Upper lobe of left lung (tissue), 6 donors: ENCODE data around the gene DLGAP1. TPM values are rescaled to one million over a fixed set of nuclear protein-coding genes. Genes with fewer than 3 reads are reported as not detected.

Source experiments
- ATAC-seq, 2 donors: fragments of 200-7000 bp; cut with Tn5 transposase; one replicate each; pipeline ENCODE4 v1.9.1; 2022; ENCODE audit warnings: mild to moderate bottlenecking in 2 of 2, moderate library complexity in 2 of 2; ENCODE audit not compliant: low FRiP score in 2 of 2
- DNase-seq, 2 donors: peaks; one replicate each; pipeline ENCODE4 v3.0.0-alpha.2; 2019 to 2020
- H3K27ac ChIP-seq, 4 donors: fragments of 200-600 bp; sonication (generic); one replicate each; pipeline ENCODE4 v1.5.1; 2016 to 2019
- H3K27me3 ChIP-seq, 4 donors: fragments of 200-600 bp; sonication (generic); one replicate each; pipeline ENCODE4 v1.5.1; 2017 to 2019
- H3K36me3 ChIP-seq, 4 donors: fragments of 200-600 bp; sonication (generic); one replicate each; pipeline ENCODE4 v1.5.1; 2016 to 2019
- H3K4me1 ChIP-seq, 4 donors: fragments of 200-600 bp; sonication (generic); one replicate each; pipeline ENCODE4 v1.5.1; 2018 to 2019
- H3K4me3 ChIP-seq, 4 donors: fragments of 200-600 bp; sonication (generic); one replicate each; pipeline ENCODE4 v1.5.1; 2017 to 2019; ENCODE audit warnings: mild to moderate bottlenecking in 2 of 4, moderate library complexity in 1 of 4
- H3K9me3 ChIP-seq, 4 donors: fragments of 200-600 bp; sonication (generic); one replicate each; pipeline ENCODE4 v1.5.1; 2018 to 2019
- CTCF ChIP-seq, 6 experiments: fragments of 450-650 bp in 4 of 6; fragments of 200-600 bp in 2 of 6; sonication (generic) in 2 of 6; IDR thresholded peaks; one replicate each; pipeline ENCODE4 v1.5.1; 2016 to 2019; ENCODE audit warnings: antibody characterized with exemption in 6 of 6
- EP300 ChIP-seq, 4 donors: sonication (generic); formaldehyde crosslinking; IDR thresholded peaks; one replicate each; pipeline ENCODE4 v1.5.1; 2017; ENCODE audit warnings: antibody characterized with exemption in 4 of 4, control low read depth in 2 of 4
- POLR2A ChIP-seq, 4 donors: fragments of 450-650 bp; IDR thresholded peaks; one replicate each; pipeline ENCODE4 v1.5.1; 2016 to 2017; ENCODE audit warnings: antibody characterized with exemption in 4 of 4, mild to moderate bottlenecking in 2 of 4
- POLR2AphosphoS5 ChIP-seq, 2 donors: sonication (generic); formaldehyde crosslinking; IDR thresholded peaks; one replicate each; pipeline ENCODE4 v1.5.1; 2017; ENCODE audit warnings: antibody characterized with exemption in 2 of 2
- WGBS, 2 donors: methylation state at CpG; one replicate each; pipeline ENCODE4 v1.1.5; 2017 to 2018; 5-methylcytosine and 5-hydroxymethylcytosine counted together
- total RNA-seq, 6 donors: library from RNA; depleted of rRNA in 4 of 6; stranded (reverse); fragments of >200 nt in 4 of 6; gene quantifications; one replicate each; pipeline versions ENCODE4 v1.1.0 to v1.2.1, GENCODE V29; 2016 to 2021
- donor health status: DM: no; HTN: no; CAD: no; lungs with moderate emphysema.
- donor health status: DM: no; HTN: yes; CAD: no; lungs with severe emphysema.

DLGAP1 gene
- total RNA-seq, 6 donors from 2014 or later = 2.1 to 4.6 (median 3.6) TPM

DNA sequence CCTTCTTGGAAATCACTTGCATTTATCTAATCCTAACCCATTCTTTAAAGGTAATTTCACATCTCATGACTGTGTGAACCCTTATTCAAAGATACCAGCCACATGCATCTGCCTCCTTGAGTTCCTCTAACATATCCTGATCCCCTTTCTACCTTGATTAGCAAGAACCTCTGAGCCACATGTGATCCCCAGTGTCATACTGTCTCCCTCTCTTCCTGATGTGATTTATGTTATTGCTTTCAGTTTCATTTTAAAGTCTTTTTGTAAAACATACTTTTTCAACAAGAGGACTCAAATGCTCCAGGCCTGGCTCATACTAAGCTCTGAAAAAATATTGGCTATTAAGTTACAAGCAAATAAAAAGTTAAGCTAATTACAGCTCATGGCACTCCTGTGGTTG lies 470.1 kb downstream of the DLGAP1 start:
- Histone ChIP-seq H3K4me3 (no peak overlapping the region), H3K9me3 (no peaks in the 10 kb centered on the region), H3K27me3 (no peaks in the 10 kb centered on the region), H3K27ac (no peak overlapping the region), H3K36me3 (no peaks in the 10 kb centered on the region), H3K4me1 (peaks cover 0 to 7% (median 2%) of the 10 kb centered on the region in 4 donors)
- ATAC-seq = no peak
- TF ChIP-seq CTCF (IDR thresholded peaks at IDR 0.05) = no peak
- TF ChIP-seq EP300 (IDR thresholded peaks at IDR 0.05) = no peak
- no peak for TF ChIP-seq POLR2A (IDR thresholded peaks at IDR 0.05)
- TF ChIP-seq POLR2AphosphoS5 (IDR thresholded peaks at IDR 0.05) = no peak
- DNase-seq = no peak

DNA sequence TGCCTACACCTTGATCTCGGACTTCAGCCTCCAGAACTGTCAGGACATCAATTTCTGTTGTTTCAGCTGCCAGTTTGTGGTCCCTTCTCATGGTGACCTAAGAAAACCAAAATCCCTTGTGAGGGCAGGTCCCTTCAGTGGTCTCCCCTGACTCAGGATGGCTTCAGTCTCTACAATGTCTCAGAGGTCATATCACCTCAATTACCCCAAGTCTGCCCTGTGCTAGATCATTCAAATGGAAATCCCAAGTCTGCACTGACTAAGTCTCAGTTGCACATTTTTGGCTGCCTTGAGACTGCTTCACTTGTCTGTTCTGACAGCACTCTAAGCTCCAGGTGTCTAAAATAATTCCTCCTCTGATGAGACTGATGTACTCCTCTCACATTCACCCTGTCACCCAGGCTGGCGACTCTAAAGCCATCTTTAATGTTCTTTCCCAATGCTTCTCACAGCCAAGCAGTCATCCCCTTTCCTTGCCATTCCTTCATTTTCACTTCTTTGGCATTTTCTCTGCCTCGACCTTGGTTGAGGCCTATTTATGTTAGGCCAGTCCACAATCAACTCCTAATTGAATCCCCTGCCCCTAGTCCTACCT lies 470.8 kb downstream of the DLGAP1 start:
- 77 to 90% methylated on average over 3 of the region's 3 CpGs for WGBS, 2 donors
- DNase-seq = no peak
- Histone ChIP-seq H3K36me3 (no peaks in the 10 kb centered on the region), H3K27me3 (no peaks in the 10 kb centered on the region), H3K9me3 (no peaks in the 10 kb centered on the region), H3K4me3 (no peak overlapping the region), H3K27ac (no peak overlapping the region), H3K4me1 (peaks cover 0 to 7% (median 2%) of the 10 kb centered on the region in 4 donors)
- peak in 1 of 2 donors; percentile 56 for ATAC-seq
- TF ChIP-seq CTCF (IDR thresholded peaks at IDR 0.05) (no peak), POLR2AphosphoS5 (IDR thresholded peaks at IDR 0.05) (no peak)

GRCh38 chr18:3983351-3983969 lies 471.6 kb downstream of the DLGAP1 start:
- Histone ChIP-seq H3K27me3 (no peaks in the 10 kb centered on the region), H3K4me3 (no peak overlapping the region), H3K9me3 (no peaks in the 10 kb centered on the region), H3K4me1 (peaks cover 0 to 7% (median 2%) of the 10 kb centered on the region in 4 donors), H3K27ac (no peak overlapping the region), H3K36me3 (no peaks in the 10 kb centered on the region)
- TF ChIP-seq POLR2AphosphoS5 (IDR thresholded peaks at IDR 0.05) (no peak), CTCF (IDR thresholded peaks at IDR 0.05) (no peak), EP300 (IDR thresholded peaks at IDR 0.05) (no peak), POLR2A (IDR thresholded peaks at IDR 0.05) (no peak)
- 36 to 39% methylated on average over 5 of the region's 5 CpGs for WGBS, 2 donors
- DNase-seq = no peak
- peak in 1 of 2 donors; percentile 79 for ATAC-seq

GRCh38 chr18:3982541-3982940 lies 472.6 kb downstream of the DLGAP1 start:
- Histone ChIP-seq H3K36me3 (no peaks in the 10 kb centered on the region), H3K27me3 (no peaks in the 10 kb centered on the region), H3K4me3 (no peak overlapping the region), H3K4me1 (peaks cover 0 to 7% (median 2%) of the 10 kb centered on the region in 4 donors), H3K27ac (no peak overlapping the region), H3K9me3 (no peaks in the 10 kb centered on the region)
- DNase-seq = no peak
- 91 to 92% methylated on average over 3 of the region's 3 CpGs for WGBS, 2 donors
- ATAC-seq = no peak
- TF ChIP-seq EP300 (IDR thresholded peaks at IDR 0.05) (no peak), POLR2A (IDR thresholded peaks at IDR 0.05) (no peak)

GRCh38 chr18:3979024-3979423 lies 476.1 kb downstream of the DLGAP1 start:
- no peak for TF ChIP-seq POLR2A (IDR thresholded peaks at IDR 0.05)
- no peak for TF ChIP-seq EP300 (IDR thresholded peaks at IDR 0.05)
- TF ChIP-seq POLR2AphosphoS5 (IDR thresholded peaks at IDR 0.05) = no peak
- no peak for TF ChIP-seq CTCF (IDR thresholded peaks at IDR 0.05)
- no peak for DNase-seq
- Histone ChIP-seq H3K4me1 (peaks cover 0 to 4% (median 0%) of the 10 kb centered on the region in 4 donors), H3K36me3 (no peaks in the 10 kb centered on the region), H3K9me3 (no peaks in the 10 kb centered on the region), H3K4me3 (no peak overlapping the region), H3K27me3 (no peaks in the 10 kb centered on the region), H3K27ac (no peak overlapping the region)
- 98 to 99% methylated on average over 4 of the region's 4 CpGs for WGBS, 2 donors
- no peak for ATAC-seq
